ENCODE data around the gene IRF2BP1.
A peak's percentile ranks its signal among the peaks of the same experiment; 100 is the strongest.
"Not testable (repeated sequence)": the region's sequence is repeated elsewhere in the genome, so short reads cannot be mapped to it uniquely, and the experiment has no call there.

The IRF2BP1 gene

GRCh38 chr19:45901912-45902650, 16.1 kb upstream of the IRF2BP1 start, which contains the start of gene MYPOP:
MYPOP (minus strand) TSS chr19:45902613; CDS start chr19:45901773, 840 bp downstream.
- DNase-seq, result no peak

- no peak for DNase-seq
Measured at GRCh38 chr19:45901432-45901911, 15.5 kb upstream of the IRF2BP1 start.

- no peak for DNase-seq
Measured at GRCh38 chr19:45900738-45901431, 14.9 kb upstream of the IRF2BP1 start.

- DNase-seq, result no peak
Measured at GRCh38 chr19:45899919-45900589, 14.1 kb upstream of the IRF2BP1 start.

- no peak for DNase-seq
Measured at GRCh38 chr19:45899253-45899652, 13.3 kb upstream of the IRF2BP1 start.

GRCh38 chr19:45897261-45897812, 11.4 kb upstream of the IRF2BP1 start:
- no peak for DNase-seq

- DNase-seq, result not testable (repeated sequence)
Measured at GRCh38 chr19:45895983-45896599, 10.2 kb upstream of the IRF2BP1 start.

GRCh38 chr19:45895519-45895972, 9.6 kb upstream of the IRF2BP1 start:
- DNase-seq, result no peak

GRCh38 chr19:45890877-45891276, 4.9 kb upstream of the IRF2BP1 start:
- no peak for DNase-seq

- no peak for DNase-seq
Measured at GRCh38 chr19:45889210-45889885, 3.4 kb upstream of the IRF2BP1 start.

GRCh38 chr19:45887200-45887710, 1.3 kb upstream of the IRF2BP1 start:
- no peak for DNase-seq

- peak; percentile 87 for DNase-seq
Measured at GRCh38 chr19:45886427-45887199, 672 bp upstream of the IRF2BP1 start.

- no peak for DNase-seq
Measured at GRCh38 chr19:45884682-45885555, 1.0 kb downstream of the IRF2BP1 start.

GRCh38 chr19:45883881-45884681, 1.9 kb downstream of the IRF2BP1 start:
- no peak for DNase-seq

- no peak for DNase-seq
Measured at GRCh38 chr19:45883586-45883880, 2.4 kb downstream of the IRF2BP1 start.

- peak; percentile 82 for DNase-seq
Measured at GRCh38 chr19:45882652-45883585, 3.0 kb downstream of the IRF2BP1 start.

GRCh38 chr19:45881909-45882528, 3.9 kb downstream of the IRF2BP1 start:
- no peak for DNase-seq
